Neural progenitor cell (in vitro differentiated cells): ENCODE results near the gene ZNF816. TPM values are rescaled to one million over a fixed set of nuclear protein-coding genes. Genes with fewer than 3 reads are reported as not detected.

Source experiments
- DNase-seq: peaks from one replicate; pipeline ENCODE4 v3.0.0-alpha.2; 2016; ENCODE audit warnings: low spot score
- H2AFZ ChIP-seq: fragments of 200-600 bp; sonication (generic); replicated peaks from 2 replicates; pipeline ENCODE4 v1.6.1; 2016; ENCODE audit warnings: antibody characterized with exemption
- H3F3A ChIP-seq: fragments of 200-600 bp; sonication (generic); 2 replicates; pipeline ENCODE4 v1.6.1; 2016; ENCODE audit warnings: antibody characterized with exemption, low read depth
- H3K27ac ChIP-seq: fragments of 200-600 bp; sonication (generic); 2 replicates; pipeline ENCODE4 v1.5.1; 2016; ENCODE audit warnings: mild to moderate bottlenecking
- H3K27me3 ChIP-seq: fragments of 200-600 bp; sonication (generic); 2 replicates; pipeline ENCODE4 v1.6.1; 2016; ENCODE audit warnings: mild to moderate bottlenecking, moderate library complexity
- H3K36me3 ChIP-seq: fragments of 200-600 bp; sonication (generic); 2 replicates; pipeline ENCODE4 v1.5.1; 2016
- H3K4me1 ChIP-seq: fragments of 200-600 bp; sonication (generic); 2 replicates; pipeline ENCODE4 v1.6.1; 2016; ENCODE audit warnings: mixed run types
- H3K4me2 ChIP-seq: fragments of 200-600 bp; sonication (generic); 2 replicates; pipeline ENCODE4 v1.6.1; 2016
- H3K4me3 ChIP-seq: fragments of 200-600 bp; sonication (generic); 2 replicates; pipeline ENCODE4 v1.5.1; 2016
- H3K79me2 ChIP-seq: fragments of 200-600 bp; sonication (generic); 2 replicates; pipeline ENCODE4 v1.6.1; 2016; ENCODE audit warnings: low read depth
- H3K9ac ChIP-seq: fragments of 200-600 bp; sonication (generic); 2 replicates; pipeline ENCODE4 v1.6.1; 2016
- H3K9me3 ChIP-seq: fragments of 200-600 bp; sonication (generic); 2 replicates; pipeline ENCODE4 v1.5.1; 2016; ENCODE audit warnings: low read depth
- H4K20me1 ChIP-seq: fragments of 200-600 bp; sonication (generic); 2 replicates; pipeline ENCODE4 v1.6.1; 2016; ENCODE audit warnings: low read depth
- H3K27ac Mint-ChIP-seq: 3 replicates; pipeline ENCODE4 v1.8.0; 2021; ENCODE audit warnings: mixed read lengths
- H3K27me3 Mint-ChIP-seq: 2 replicates; pipeline ENCODE4 v1.8.0; 2022; ENCODE audit warnings: low read depth, mild to moderate bottlenecking, inconsistent platforms, moderate library complexity, mixed read lengths; ENCODE audit not compliant: insufficient read depth
- H3K36me3 Mint-ChIP-seq: 3 replicates; pipeline ENCODE4 v1.8.0; 2021; ENCODE audit warnings: mixed read lengths
- H3K4me1 Mint-ChIP-seq: 3 replicates; pipeline ENCODE4 v1.8.0; 2021; ENCODE audit warnings: mixed read lengths
- H3K4me3 Mint-ChIP-seq: 3 replicates; pipeline ENCODE4 v1.8.0; 2021; ENCODE audit warnings: mild to moderate bottlenecking, moderate library complexity, mixed read lengths
- H3K9me3 Mint-ChIP-seq: 3 replicates; pipeline ENCODE4 v1.8.0; 2020; ENCODE audit warnings: mixed read lengths
- EZH2 ChIP-seq: fragments of 200-600 bp; sonication (generic); IDR thresholded peaks from 2 replicates; pipeline ENCODE4 v1.6.1; 2017; ENCODE audit warnings: antibody characterized with exemption, mild to moderate bottlenecking, moderate library complexity
- EZH2phosphoT487 ChIP-seq: fragments of 200-600 bp; sonication (generic); IDR thresholded peaks from 2 replicates; pipeline ENCODE4 v1.6.1; 2017; ENCODE audit warnings: antibody characterized with exemption
- total RNA-seq: library from RNA; depleted of rRNA; stranded (reverse); fragments of >200 nt; gene quantifications from 2 replicates; pipeline ENCODE4 v1.2.3, GENCODE V29; 2015; ENCODE audit warnings: low replicate concordance
- TF ChIP-seq, protein P1 (sequence below): fragments of 200-600 bp; sonication (generic); IDR thresholded peaks from 2 replicates; pipeline ENCODE4 v1.5.1; 2017; ENCODE audit warnings: antibody characterized with exemption, mild to moderate bottlenecking

The ZNF816 gene
- 22.9 and 27.7 TPM in 2 replicates for total RNA-seq

DNA sequence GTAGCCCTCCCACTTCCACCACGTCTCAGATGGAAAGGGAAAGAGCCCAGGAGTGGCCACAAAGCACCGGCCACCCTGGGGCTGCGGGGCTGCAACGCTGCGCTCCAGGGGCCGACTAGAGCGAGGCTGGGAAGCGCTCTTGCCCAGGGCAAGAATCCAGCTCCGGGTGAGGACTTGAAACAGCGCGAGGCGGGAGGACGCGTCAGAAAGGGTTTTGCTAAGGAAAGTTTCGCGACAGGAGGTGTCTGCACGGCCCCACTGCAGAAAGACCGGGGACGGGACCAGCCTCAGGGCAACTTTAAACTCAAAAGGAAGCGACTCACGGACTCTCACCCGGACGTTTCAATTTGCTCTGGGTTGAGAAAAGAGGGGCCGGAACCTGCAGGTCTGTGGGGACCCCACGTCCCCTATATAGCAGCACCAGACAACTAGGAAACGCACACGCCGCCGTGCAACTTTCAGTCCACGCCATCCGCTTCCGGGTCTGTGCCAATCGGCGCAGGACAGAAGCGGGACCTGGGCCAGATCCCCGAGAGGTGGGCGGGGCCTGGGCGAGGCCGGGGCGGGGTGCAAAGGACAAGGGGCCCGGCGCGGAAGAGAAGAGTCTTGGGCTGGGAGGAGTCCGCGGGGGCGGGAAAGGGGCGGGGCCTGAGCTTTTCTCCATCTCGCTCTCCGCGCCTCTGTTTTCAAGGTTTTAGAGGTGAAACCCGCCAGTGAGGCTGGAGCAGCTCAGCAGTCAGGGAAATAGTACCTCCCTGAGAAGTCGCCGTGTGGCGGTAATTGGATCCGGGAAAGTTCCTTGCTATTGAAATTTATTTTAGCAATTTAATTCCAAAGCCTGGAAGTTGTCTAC, at the start of gene ZNF816:
Gene ZNF816, minus strand, starts transcription at position 488 of the 853 bp plus-strand sequence. CDS start 6,792 bp downstream, outside the sequence.
- H3K9me3 Mint-ChIP-seq, result peaks cover 47% of the 10 kb centered on the region
- peaks cover 18% of the 10 kb centered on the region for H3K4me1 Mint-ChIP-seq
- H3K9ac ChIP-seq, result peak within 1 kb of the TSS; percentile 67
- H3K4me2 ChIP-seq, result peak within 1 kb of the TSS; percentile 73
- H3K27ac ChIP-seq, result peak within 1 kb of the TSS; percentile 36
- H3K4me1 ChIP-seq, result peaks cover 16% of the 10 kb centered on the region
- peak within 1 kb of the TSS; percentile 81 for H2AFZ ChIP-seq
- H3K36me3 Mint-ChIP-seq, result peaks cover 33% of the 10 kb centered on the region
- DNase-seq, result peak; percentile 99
- no peaks in the 10 kb centered on the region for H4K20me1 ChIP-seq
- peaks cover 4% of the 10 kb centered on the region for H3K27me3 Mint-ChIP-seq
- H3K9me3 ChIP-seq, result no peaks in the 10 kb centered on the region
- TF ChIP-seq EZH2phosphoT487, result no peak
- TF ChIP-seq EZH2, result no peak
- TF ChIP-seq, protein P1, sequence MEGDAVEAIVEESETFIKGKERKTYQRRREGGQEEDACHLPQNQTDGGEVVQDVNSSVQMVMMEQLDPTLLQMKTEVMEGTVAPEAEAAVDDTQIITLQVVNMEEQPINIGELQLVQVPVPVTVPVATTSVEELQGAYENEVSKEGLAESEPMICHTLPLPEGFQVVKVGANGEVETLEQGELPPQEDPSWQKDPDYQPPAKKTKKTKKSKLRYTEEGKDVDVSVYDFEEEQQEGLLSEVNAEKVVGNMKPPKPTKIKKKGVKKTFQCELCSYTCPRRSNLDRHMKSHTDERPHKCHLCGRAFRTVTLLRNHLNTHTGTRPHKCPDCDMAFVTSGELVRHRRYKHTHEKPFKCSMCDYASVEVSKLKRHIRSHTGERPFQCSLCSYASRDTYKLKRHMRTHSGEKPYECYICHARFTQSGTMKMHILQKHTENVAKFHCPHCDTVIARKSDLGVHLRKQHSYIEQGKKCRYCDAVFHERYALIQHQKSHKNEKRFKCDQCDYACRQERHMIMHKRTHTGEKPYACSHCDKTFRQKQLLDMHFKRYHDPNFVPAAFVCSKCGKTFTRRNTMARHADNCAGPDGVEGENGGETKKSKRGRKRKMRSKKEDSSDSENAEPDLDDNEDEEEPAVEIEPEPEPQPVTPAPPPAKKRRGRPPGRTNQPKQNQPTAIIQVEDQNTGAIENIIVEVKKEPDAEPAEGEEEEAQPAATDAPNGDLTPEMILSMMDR, result no peak
- peak within 1 kb of the TSS; percentile 97 for H3K27ac Mint-ChIP-seq
- H3K4me3 Mint-ChIP-seq, result peak within 1 kb of the TSS; percentile 95
- peaks cover 15% of the 10 kb centered on the region for H3F3A ChIP-seq
- no peaks in the 10 kb centered on the region for H3K27me3 ChIP-seq
- H3K79me2 ChIP-seq, result peaks cover 44% of the 10 kb centered on the region
- peak within 1 kb of the TSS; percentile 87 for H3K4me3 ChIP-seq
- H3K36me3 ChIP-seq, result no peaks in the 10 kb centered on the region

DNA sequence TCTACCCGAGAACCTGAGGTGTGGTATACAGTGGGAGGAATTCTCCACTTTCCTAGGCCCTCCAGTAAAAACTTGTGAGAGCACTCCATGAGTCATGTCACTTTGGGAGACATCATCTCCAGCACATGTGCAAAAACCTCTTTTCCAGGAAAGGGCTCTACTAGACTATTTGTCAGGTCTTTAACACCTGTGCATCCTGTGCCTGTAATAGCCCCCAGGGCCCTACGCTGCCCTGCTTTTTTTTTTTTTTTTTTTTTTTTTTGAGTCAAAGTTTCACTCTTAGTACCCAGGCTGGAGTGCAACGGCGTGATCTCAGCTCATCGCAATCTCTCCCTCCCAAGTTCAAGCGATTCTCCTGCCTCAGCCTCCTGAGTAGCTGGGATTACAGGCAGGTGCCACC, 49.3 kb upstream of the ZNF816 start:
- no peak for DNase-seq
- Mint-ChIP-seq H3K36me3 (peaks cover 2% of the 10 kb centered on the region), H3K9me3 (peaks cover 48% of the 10 kb centered on the region), H3K27me3 (no peaks in the 10 kb centered on the region), H3K27ac (no peak overlapping the region), H3K4me1 (no peaks in the 10 kb centered on the region), H3K4me3 (no peak overlapping the region)
- Histone ChIP-seq H3K4me3 (no peak overlapping the region), H3K27me3 (no peaks in the 10 kb centered on the region), H3K4me1 (no peaks in the 10 kb centered on the region), H3K4me2 (no peak overlapping the region), H3K36me3 (no peaks in the 10 kb centered on the region), H3K79me2 (no peaks in the 10 kb centered on the region), H3K27ac (no peak overlapping the region), H3F3A (no peaks in the 10 kb centered on the region), H3K9ac (no peak overlapping the region), H4K20me1 (no peaks in the 10 kb centered on the region), H3K9me3 (no peaks in the 10 kb centered on the region), H2AFZ (no peak overlapping the region)
- no peak for TF ChIP-seq EZH2
- TF ChIP-seq, protein P1, result no peak
- no peak for TF ChIP-seq EZH2phosphoT487

DNA sequence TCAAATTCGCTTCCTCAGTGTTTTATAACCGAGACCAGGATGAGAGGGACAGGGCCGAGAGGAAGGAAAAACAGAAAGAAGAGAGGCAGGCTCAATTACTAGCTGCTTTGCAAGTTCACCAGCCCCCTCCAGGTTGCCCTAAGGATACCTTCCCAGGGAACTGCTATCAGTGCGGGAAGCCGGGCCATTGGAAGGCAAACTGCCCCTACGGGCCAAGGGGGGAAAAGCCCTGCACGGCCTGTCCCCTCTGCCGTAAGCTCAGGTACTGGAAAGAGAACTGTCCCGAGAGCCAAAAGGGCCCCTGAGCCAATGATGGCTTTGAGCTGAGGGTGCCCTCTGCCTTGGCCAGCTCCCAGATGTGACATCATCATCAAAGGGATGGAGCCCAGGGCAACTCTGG, 47.8 kb upstream of the ZNF816 start:
- peaks cover 51% of the 10 kb centered on the region for H3K9me3 Mint-ChIP-seq
- H3K27me3 ChIP-seq, result no peaks in the 10 kb centered on the region

More for the DNA sequence above, 47.8 kb upstream of the ZNF816 start:
- Histone ChIP-seq H3K36me3 (no peaks in the 10 kb centered on the region), H3K9ac (no peak overlapping the region), H3K27ac (no peak overlapping the region), H2AFZ (no peak overlapping the region), H4K20me1 (no peaks in the 10 kb centered on the region), H3K4me2 (no peak overlapping the region), H3K79me2 (no peaks in the 10 kb centered on the region), H3F3A (no peaks in the 10 kb centered on the region), H3K9me3 (no peaks in the 10 kb centered on the region), H3K4me1 (no peaks in the 10 kb centered on the region), H3K4me3 (no peak overlapping the region)
- no peak for TF ChIP-seq EZH2
- TF ChIP-seq, protein P1, result peak; percentile 22
- TF ChIP-seq EZH2phosphoT487, result no peak
- peak; percentile 37 for DNase-seq
- Mint-ChIP-seq H3K36me3 (peaks cover 2% of the 10 kb centered on the region), H3K27me3 (no peaks in the 10 kb centered on the region), H3K27ac (no peak overlapping the region), H3K4me1 (no peaks in the 10 kb centered on the region), H3K4me3 (no peak overlapping the region)
